Measurements from ENCODE around the gene HRG.

DNA sequence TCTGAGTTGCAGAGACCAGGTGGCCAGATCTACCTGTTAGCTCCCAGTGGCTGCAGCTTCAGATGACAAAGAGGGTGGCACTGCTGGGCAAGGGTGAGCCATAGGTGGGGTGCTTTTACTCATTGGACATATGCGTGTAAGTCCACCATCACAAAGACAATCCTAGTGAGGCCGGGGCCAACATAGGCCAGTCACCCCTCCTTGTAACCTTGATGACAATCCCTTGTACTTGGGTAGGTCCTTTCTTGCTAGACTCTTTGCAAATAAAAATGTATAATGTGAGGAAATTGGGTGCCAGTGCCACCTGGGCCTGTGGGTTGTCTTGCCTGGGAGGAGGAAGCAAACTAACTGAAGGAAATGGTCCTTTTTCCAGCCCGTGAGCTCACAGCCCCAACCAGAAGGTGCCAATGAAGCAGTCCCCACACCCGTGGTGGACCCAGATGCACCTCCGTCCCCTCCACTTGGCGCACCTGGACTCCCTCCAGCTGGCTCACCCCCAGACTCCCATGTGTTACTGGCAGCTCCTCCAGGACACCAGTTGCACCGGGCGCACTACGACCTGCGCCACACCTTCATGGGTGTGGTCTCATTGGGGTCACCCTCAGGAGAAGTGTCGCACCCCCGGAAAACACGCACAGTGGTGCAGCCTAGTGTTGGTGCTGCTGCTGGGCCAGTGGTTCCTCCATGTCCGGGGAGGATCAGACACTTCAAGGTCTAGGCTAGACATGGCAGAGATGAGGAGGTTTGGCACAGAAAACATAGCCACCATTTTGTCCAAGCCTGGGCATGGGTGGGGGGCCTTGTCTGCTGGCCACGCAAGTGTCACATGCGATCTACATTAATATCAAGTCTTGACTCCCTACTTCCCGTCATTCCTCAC, 45.4 kb upstream of the HRG start:
- TF ChIP-seq, protein P1, sequence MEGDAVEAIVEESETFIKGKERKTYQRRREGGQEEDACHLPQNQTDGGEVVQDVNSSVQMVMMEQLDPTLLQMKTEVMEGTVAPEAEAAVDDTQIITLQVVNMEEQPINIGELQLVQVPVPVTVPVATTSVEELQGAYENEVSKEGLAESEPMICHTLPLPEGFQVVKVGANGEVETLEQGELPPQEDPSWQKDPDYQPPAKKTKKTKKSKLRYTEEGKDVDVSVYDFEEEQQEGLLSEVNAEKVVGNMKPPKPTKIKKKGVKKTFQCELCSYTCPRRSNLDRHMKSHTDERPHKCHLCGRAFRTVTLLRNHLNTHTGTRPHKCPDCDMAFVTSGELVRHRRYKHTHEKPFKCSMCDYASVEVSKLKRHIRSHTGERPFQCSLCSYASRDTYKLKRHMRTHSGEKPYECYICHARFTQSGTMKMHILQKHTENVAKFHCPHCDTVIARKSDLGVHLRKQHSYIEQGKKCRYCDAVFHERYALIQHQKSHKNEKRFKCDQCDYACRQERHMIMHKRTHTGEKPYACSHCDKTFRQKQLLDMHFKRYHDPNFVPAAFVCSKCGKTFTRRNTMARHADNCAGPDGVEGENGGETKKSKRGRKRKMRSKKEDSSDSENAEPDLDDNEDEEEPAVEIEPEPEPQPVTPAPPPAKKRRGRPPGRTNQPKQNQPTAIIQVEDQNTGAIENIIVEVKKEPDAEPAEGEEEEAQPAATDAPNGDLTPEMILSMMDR (IDR thresholded peaks at IDR 0.05) = no peak
- TF ChIP-seq POLR2AphosphoS5 (IDR thresholded peaks at IDR 0.05) = no peak
- no peak for TF ChIP-seq POLR2A (IDR thresholded peaks at IDR 0.05)
